ENCODE data around the gene CCBE1. TPM values are rescaled to one million over a fixed set of nuclear protein-coding genes. Genes with fewer than 3 reads are reported as not detected.

Gene CCBE1
- total and polyA plus RNA-seq, 12 donors, result 0.24 to 10.3 (median 1.3) TPM

- H3K4me3 ChIP-seq, result no peak overlapping the region
- H3K9me3 ChIP-seq, result no peaks in the 10 kb centered on the region
- TF ChIP-seq CTCF (IDR thresholded peaks at IDR 0.05), result no peak
- intact Hi-C loops (cut with DNase I), result loop anchor here in 3 of 10 donors (10.0 kb wide), 2 partner anchors 184 to 244 kb away; partner anchors contain the start of gene CCBE1 (in 1 of the 3)
- WGBS, 2 donors, result 47 to 48% methylated on average over 6 of the region's 6 CpGs
- DNase-seq (no peak), ATAC-seq (no peak)
- peaks cover 0 to 5% (median 0%) of the 10 kb centered on the region in 7 donors for H3K27me3 ChIP-seq
- H3K4me1 ChIP-seq, result peaks cover 0 to 14% (median 5%) of the 10 kb centered on the region in 9 donors
- H3K27ac ChIP-seq, result no peak overlapping the region
- no peaks in the 10 kb centered on the region for H3K36me3 ChIP-seq
Observed at GRCh38 chr18:59451073-59451472, 246.2 kb downstream of the CCBE1 start.

GRCh38 chr18:59448546-59448945 lies 248.7 kb downstream of the CCBE1 start:
- intact Hi-C loops (cut with DNase I), result no loop called here
- Histone ChIP-seq H3K27ac (no peak overlapping the region), H3K4me1 (no peaks in the 10 kb centered on the region), H3K4me3 (no peak overlapping the region), H3K9me3 (no peaks in the 10 kb centered on the region), H3K36me3 (no peaks in the 10 kb centered on the region), H3K27me3 (peaks cover 0 to 3% (median 0%) of the 10 kb centered on the region in 7 donors)
- WGBS, 2 donors, result 84 to 95% methylated on average over 4 of the region's 4 CpGs
- TF ChIP-seq CTCF (IDR thresholded peaks at IDR 0.05), result no peak
- ATAC-seq (no peak), DNase-seq (no peak)

DNA sequence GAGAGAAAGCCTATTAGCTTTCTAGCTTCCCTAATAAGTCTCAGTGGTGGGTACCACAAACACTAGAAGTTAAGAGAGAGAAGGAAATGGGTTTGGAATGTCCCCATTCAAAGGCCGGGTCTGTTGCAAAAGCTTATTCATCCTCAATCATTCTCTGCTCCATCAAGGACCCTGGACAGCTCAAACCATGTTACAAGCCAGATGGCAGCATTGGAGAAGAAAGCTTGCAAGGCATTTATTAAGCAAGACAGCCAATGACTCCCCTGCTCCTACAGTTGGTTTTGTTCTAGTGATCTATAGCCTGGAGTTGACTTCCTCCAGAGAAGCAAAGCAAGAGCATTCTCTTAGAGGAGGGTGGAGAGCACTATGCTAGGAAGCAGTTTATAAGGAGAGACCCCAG lies 251.2 kb downstream of the CCBE1 start:
- 24 to 40% methylated on average over 1 of the region's 1 CpG for WGBS, 2 donors
- peak in 3 of 9 donors; percentile 15 to 26 (median 19) for TF ChIP-seq CTCF (IDR thresholded peaks at IDR 0.05)
- no peak overlapping the region for H3K27ac ChIP-seq
- peaks cover 0 to 8% (median 0%) of the 10 kb centered on the region in 11 donors for H3K9me3 ChIP-seq
- intact Hi-C loops (cut with DNase I), result no loop called here
- ATAC-seq (peak in 1 of 8 donors; percentile 28), DNase-seq (no peak)
- H3K27me3 ChIP-seq, result no peaks in the 10 kb centered on the region
- no peaks in the 10 kb centered on the region for H3K4me1 ChIP-seq
- no peaks in the 10 kb centered on the region for H3K36me3 ChIP-seq
- H3K4me3 ChIP-seq, result no peak overlapping the region

- H3K9me3 ChIP-seq, result peaks cover 0 to 12% (median 0%) of the 10 kb centered on the region in 11 donors
- intact Hi-C loops (cut with DNase I), result no loop called here
- no peaks in the 10 kb centered on the region for H3K4me1 ChIP-seq
- H3K27me3 ChIP-seq, result peaks cover 0 to 6% (median 0%) of the 10 kb centered on the region in 7 donors
- DNase-seq (no peak), ATAC-seq (no peak)
- 71 to 72% methylated on average over 4 of the region's 4 CpGs for WGBS, 2 donors
- no peak for TF ChIP-seq CTCF (IDR thresholded peaks at IDR 0.05)
- H3K36me3 ChIP-seq, result no peaks in the 10 kb centered on the region
- H3K27ac ChIP-seq, result no peak overlapping the region
- H3K4me3 ChIP-seq, result no peak overlapping the region
Observed at GRCh38 chr18:59437851-59438569, 259.2 kb downstream of the CCBE1 start.
